ENCODE results near the gene AKR1E2.
"Not testable (repeated sequence)": the region's sequence is repeated elsewhere in the genome, so short reads cannot be mapped to it uniquely, and the experiment has no call there.

AKR1E2 gene

GRCh38 chr10:4813496-4813895 lies 12.5 kb upstream of the AKR1E2 start:
- no peak for DNase-seq (ENCODE audit: low read depth in 2 of 2)

DNA sequence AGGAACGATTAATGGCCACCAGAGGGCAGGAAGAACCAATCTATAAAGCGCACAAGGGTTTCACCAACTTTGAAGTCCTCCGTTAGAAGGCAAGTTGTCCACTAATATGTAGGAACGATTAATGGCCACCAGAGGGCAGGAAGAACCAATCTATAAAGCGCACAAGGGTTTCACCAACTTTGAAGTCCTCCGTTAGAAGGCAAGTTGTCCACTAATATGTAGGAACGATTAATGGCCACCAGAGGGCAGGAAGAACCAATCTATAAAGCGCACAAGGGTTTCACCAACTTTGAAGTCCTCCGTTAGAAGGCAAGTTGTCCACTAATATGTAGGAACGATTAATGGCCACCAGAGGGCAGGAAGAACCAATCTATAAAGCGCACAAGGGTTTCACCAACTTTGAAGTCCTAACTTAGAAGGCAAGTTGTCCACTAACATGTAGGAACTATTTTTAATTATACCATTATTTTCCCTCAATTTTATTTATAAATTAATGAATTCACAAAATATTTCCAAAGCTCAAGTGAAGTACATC lies 10.3 kb upstream of the AKR1E2 start:
- not testable (repeated sequence) for DNase-seq (ENCODE audit: low read depth in 2 of 2)

DNA sequence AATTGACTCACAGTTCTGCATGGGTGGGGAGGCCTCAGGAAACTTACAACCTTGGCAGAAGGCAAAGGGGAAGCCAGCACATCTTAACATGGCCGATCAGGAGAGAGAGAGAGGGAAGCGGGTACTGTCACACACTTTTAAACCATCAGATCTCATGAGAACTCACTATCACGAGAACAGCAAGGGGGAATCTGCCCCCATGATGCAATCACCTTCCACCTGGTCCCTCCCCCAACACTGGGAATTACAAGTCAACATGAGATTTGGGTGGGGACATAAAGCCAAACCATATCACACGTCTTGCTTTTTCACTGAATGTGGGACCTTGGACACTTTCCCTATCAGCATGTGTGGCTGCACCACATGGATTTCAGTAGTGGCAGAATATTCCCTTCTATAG lies 9.0 kb upstream of the AKR1E2 start:
- DNase-seq (ENCODE audit: low read depth in 2 of 2), result no peak

DNA sequence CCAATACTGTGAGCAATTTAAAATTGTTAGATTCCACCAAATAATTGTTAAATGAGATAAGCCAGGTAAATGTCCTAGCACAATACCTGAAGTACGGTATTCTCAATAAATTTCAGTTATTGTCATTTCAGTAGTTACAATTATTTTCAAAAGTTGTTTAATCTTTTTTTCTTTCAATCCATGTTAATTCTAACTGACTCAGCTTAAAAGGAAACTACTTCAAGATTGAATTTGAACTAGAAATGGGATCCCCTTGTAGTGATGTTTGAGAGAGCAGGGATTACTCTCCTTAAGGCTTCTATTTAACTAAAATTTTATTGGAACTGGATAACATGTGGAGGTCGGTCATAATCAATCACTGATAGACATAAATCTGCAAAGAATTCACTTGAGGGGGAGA lies 6.9 kb upstream of the AKR1E2 start:
- no peak for DNase-seq (ENCODE audit: low read depth in 2 of 2)

DNA sequence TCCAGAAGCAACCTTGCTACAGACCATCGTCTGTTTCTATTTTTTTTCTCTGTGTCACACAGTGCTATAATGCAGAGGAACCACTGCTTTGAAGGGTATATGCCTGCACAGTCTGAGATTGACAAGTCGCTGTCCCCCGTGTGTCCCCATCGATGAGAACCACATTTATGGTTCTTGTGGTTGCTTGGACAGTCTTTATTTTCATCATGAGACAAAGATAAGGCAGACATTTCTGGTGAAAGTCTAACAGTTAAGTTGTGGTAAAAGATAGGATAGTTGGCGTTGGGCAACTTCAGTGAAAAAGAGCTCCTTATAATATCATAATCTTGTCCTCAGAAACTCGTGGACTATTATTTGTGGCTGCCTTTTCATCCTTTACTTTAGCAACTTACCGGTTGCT lies 6.3 kb upstream of the AKR1E2 start:
- DNase-seq (ENCODE audit: low read depth in 2 of 2), result no peak

DNA sequence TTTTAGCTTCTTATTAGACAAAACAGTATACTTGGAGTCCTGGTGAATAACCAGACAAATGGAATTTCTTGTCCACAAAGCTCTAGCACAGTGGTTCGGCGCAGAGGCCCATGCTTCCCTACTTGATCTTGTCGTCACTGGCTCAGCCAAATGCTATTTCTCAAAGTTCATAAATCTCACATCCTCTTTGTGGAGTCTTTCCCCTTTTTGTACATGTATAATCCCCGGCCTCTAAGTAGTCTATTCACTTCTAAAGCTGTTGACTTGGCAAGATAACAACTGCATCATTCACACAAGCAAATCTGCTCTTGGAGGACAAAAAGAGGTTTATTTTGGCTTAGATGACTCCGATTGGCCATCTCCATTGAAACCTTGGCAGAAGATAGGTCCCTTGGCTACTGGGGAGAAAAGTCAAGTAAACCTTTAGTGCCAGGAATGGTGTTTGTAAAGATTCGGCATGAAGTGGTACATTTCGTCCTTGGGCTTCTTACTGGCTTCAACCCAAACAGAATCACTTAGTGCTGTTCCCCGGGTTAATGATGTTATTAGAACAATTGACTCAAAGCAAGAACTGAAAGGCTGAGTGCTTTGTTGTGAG lies 5.1 kb upstream of the AKR1E2 start:
- DNase-seq (ENCODE audit: low read depth in 2 of 2), result no peak

GRCh38 chr10:4822208-4822607 lies 3.8 kb upstream of the AKR1E2 start:
- no peak for DNase-seq (ENCODE audit: low read depth in 2 of 2)

DNA sequence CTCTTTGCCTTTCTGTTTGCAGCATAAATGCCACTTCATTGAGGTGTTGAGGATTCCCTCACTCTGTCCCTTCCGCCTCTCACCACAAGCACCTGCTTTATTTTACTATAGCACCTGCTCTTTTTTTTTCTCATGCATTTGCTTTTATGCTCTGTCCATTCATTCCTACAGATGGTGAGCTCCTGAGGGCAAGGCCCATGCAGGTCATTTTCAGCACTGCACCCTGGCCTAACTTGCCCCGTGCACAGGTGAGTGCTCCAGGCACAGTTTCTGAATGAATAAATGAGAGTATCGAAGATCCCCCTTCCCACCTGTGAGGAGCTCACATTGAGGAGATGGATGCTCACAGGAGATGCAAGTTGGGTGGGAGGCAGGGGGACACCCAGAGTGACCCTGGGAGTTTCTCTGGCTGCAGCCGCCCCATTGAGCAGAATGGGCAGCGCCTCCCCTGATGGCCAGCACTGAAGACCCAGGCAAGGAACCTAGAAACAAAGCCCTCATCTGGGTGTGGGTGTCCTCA lies 1.2 kb upstream of the AKR1E2 start:
- DNase-seq (ENCODE audit: low read depth in 2 of 2), result no peak

GRCh38 chr10:4825456-4825867 lies 545 bp upstream of the AKR1E2 start:
- no peak for DNase-seq (ENCODE audit: low read depth in 2 of 2)

DNA sequence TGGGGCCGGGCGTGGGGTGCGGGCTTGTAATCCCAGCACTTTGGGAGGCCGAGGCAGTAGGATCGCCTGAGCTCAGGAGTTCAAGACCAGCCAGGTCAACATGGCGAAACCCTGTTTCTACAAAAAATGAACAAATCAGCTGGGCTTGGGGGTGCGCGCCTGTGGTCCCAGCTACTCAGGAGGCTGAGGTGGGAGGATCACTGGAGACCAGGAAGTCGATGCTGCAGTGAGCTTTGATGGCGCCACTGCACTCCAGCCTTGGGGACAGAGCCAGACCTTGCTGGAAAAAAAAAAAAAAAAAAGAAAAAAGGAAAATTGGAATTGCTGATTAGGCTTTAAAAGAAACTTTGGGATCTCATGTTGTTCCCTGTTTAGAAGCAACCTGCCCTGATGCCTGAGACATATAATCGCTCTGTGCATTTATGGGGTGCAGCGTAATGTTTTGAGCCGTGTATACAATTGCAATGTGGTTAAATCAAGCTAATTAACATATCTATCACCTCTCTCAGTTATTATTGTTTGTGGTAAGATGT lies 851 bp downstream of the AKR1E2 start:
- no peak for DNase-seq (ENCODE audit: low read depth in 2 of 2)

DNA sequence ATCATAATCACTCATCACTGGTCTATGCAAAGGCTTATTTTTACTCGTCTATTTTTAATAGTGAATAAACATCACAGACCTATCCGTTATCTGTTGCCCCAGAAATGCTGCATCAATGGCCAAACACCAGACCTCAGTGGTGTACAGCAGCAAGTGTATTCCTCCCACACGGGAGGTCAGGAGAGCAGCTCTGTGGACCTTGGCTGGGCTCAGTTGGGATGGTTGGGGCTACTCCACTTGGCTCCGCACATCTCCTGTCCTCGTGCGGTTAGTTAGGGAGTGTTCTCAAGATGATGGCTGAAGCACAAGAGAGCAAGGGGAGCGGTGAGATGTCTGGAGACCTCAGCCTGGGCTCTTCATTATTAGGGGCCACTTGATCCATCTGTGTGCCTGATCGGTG lies 2.0 kb downstream of the AKR1E2 start:
- no peak for DNase-seq (ENCODE audit: low read depth in 2 of 2)

DNA sequence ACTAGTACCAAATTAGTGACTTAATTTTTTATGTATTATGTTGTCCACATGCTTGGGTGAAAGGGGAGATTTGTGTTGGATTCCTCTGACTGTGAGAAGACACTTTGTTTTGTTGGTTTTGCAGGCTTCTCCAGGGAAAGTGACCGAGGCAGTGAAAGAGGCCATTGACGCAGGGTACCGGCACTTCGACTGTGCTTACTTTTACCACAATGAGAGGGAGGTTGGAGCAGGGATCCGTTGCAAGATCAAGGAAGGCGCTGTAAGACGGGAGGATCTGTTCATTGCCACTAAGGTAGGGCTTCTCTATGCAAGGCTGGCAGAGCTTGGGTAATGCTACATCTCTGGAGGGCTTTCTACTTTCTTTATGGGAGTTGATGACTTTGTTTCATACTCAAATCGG lies 4.5 kb downstream of the AKR1E2 start:
- no peak for DNase-seq (ENCODE audit: low read depth in 2 of 2)

GRCh38 chr10:4831091-4831490 lies 5.1 kb downstream of the AKR1E2 start:
- no peak for DNase-seq (ENCODE audit: low read depth in 2 of 2)

DNA sequence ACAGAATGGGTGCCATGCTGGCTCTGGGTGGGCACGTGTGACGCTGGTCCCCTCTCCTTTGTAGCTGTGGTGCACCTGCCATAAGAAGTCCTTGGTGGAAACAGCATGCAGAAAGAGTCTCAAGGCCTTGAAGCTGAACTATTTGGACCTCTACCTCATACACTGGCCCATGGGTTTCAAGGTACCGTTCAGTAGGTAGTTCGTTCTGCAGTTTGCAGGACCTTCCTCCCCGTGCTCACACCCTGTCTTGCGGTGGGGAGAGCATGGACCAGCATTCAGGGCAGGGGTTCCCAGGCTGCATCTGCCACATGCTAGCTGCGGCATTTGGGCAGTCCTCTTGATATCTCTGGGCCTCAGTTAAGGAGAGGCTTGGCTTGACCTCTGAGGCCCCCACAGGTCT lies 7.3 kb downstream of the AKR1E2 start:
- no peak for DNase-seq (ENCODE audit: low read depth in 2 of 2)

GRCh38 chr10:4834898-4835405 lies 8.9 kb downstream of the AKR1E2 start:
- no peak for DNase-seq (ENCODE audit: low read depth in 2 of 2)

- DNase-seq (ENCODE audit: low read depth in 2 of 2), result no peak
Observed at GRCh38 chr10:4835494-4835918, 9.5 kb downstream of the AKR1E2 start.

GRCh38 chr10:4836416-4836969 lies 10.5 kb downstream of the AKR1E2 start:
- DNase-seq (ENCODE audit: low read depth in 2 of 2), result no peak

DNA sequence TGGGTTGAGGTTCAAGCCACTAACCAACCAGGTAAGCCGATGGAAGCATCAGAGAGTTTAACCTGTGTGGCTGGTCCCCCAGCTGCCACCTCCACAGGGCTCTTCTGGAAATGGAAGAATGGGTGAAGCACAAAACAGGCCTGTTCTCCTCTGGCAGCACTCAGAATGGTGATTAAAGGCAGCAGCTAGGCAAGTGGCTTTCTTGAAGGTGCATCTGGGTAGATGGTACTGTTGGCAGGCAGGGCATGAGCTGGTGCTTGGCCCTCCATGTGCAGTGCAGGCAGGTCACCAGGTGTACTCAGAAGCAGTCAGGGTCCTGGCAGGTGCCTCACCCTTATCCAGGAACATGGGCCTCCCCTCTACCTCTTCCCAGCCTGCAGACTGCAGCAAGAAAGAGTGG lies 11.5 kb downstream of the AKR1E2 start:
- no peak for DNase-seq (ENCODE audit: low read depth in 2 of 2)

- no peak for DNase-seq (ENCODE audit: low read depth in 2 of 2)
Observed at GRCh38 chr10:4838743-4839142, 12.7 kb downstream of the AKR1E2 start.

DNA sequence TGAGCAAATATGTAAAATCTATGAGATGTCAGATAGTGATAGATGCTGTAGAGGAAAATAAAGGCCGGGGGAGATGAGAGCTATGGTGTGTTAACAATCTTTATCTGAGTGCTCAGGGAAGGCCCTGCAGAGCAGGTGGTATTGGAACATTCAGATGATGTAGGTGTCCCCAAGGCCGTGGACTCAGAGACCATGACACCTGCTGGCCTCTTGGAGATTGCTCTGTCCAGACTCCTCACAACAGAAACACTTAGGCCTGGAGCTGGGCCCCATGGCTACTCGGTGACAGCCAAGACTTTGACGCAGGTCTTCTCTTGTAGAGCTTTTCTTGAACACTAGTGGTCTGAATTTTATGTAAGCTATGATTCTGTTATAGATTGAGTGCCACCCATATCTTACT lies 13.3 kb downstream of the AKR1E2 start:
- no peak for DNase-seq (ENCODE audit: low read depth in 2 of 2)

DNA sequence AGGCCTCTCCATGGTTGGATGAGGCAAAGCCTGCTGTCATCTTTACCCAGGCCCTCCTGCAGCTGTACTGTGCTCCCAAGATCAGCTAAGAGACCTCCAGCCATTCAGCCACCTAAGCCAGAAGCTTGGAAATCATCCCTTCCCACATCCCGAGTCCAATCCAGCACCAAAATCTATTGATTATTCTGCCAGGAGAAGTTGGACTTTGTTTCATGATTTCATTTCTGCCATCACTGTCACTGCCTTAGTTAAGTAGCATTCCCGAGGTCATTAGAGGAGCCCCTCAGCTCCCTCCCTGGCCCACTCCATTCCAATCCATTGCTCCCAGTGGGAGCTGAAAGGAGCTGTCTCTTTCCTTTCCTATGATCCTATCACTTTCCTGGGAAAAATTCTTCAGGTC lies 14.1 kb downstream of the AKR1E2 start:
- DNase-seq (ENCODE audit: low read depth in 2 of 2), result no peak

DNA sequence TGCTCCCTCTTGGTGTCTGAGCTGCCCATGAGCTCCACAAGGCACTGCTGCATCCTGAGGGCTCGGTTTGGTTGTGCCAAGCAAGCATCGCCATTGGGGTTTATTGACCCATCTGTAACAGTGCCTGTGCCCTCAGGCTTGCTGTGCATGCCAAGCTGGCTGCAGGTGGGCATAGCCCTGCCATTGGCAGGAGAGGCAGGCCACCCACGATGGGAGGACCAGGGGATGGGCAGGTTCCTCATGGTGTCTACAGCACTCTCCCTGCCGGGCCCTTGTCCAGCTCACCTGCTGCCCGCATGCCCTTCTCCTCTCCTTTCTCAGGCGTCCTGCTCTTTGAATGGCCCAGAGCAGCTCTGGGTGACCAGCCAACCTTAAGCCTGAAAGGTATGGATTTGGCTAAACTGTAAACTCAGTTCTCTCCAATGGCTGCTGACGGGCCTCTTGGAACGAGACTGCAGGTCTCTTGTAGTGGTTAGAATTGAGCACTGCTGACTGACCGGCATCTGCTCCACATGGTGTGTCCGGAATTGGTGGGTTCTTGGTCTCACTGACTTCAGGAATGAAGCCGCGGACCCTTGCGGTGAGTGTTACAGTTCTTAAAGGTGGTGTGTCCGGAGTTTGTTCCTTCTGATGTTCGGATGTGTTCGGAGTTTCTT lies 17.6 kb downstream of the AKR1E2 start:
- no peak for DNase-seq (ENCODE audit: low read depth in 2 of 2)

GRCh38 chr10:4844864-4845263 lies 18.9 kb downstream of the AKR1E2 start:
- no peak for DNase-seq (ENCODE audit: low read depth in 2 of 2)
